NCI-H524 treated with DMSO at 0.1 percent for 48 hours (cell line): ENCODE data around the gene LRRC15.

Source experiments
- DNase-seq: peaks from one replicate; lab custom pipeline; 2025; lab: John Stamatoyannopoulos, UW

Gene LRRC15

GRCh38 chr3:194364314-194364651 is 5.3 kb downstream of the LRRC15 start:
- DNase-seq = no peak

- DNase-seq = no peak
These were observed 9.0 kb downstream of the LRRC15 start for GRCh38 chr3:194360568-194360967.

- no peak for DNase-seq
These were observed 11.9 kb downstream of the LRRC15 start for GRCh38 chr3:194357681-194358080.

DNA sequence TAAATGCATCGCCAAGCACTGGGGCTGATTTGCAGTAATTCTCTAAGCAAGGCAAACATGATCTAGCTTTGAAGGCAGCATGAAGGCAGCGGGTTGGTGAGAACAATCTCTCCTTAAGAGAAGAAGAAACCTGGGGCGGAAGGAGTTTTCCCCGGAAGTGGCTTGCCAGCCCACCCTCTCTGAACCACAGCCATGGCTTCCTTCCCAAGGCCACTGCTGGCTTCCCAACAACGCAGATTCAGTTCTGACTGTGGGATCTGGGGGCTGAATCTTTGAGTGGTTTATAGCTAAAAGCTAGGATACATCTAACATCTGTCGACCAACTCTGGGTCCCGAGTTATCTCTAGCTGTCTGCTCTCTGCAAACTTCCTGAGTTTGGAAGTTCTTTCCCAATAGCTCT is 14.2 kb downstream of the LRRC15 start:
- DNase-seq = no peak

- DNase-seq = no peak
These were observed 15.2 kb downstream of the LRRC15 start for GRCh38 chr3:194354315-194354714.

DNA sequence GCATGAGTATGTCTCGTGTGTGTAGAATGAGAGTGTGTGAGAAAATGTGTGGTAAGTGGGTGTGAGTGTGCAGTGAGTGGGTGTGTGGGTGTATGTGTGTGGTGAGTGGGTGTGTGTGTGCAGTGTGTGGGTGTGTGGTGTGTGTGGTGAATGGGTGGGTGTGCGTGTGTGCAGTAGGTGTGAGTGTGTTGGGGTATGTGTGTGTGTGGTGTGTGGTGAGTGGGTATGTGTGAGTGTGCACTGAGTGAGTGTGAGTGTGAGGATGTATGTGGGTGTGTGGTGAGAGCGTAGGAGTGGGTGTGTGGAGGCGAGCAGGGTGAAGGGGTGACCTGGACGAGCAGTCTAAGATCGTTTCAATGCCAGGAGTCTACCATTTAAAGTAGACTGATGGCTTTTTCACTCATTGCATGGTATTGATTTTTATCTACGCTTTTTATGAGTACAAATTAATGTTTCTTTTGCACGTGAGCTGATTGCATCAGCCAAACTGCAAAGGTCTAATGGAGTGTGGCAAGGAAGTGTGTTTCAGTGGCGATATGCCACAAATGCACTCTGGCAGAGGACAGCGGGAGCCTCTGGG is 16.8 kb downstream of the LRRC15 start:
- no peak for DNase-seq

DNA sequence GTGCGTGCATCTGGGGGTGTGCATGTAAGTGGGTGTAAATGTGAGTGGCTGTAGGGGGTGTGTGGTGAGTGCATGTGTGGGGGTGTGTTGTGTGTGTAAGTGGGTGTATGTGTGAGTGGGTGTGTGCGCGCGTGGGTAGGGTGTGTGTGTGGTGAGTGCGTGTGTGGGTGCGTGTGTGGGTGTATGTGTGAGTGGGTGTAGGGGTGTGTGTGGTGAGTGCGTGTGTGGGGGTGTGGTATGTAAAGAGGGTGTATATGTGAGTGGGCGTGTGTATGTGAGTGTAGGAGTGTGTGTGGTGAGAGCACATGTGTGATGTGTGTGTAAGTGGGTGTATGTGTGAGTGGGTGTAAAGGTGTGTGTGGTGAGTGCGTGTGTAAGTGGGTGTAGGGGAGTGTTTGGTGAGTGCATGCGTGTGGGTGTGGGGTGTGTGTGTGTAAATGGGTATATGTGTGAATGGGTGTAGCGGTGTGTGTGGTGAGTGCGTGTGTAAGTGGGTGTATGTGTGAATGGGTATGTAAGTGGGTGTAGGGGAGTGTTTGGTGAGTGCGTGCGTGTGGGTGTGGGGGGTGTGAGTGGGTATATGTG is 17.5 kb downstream of the LRRC15 start:
- DNase-seq = no peak

DNA sequence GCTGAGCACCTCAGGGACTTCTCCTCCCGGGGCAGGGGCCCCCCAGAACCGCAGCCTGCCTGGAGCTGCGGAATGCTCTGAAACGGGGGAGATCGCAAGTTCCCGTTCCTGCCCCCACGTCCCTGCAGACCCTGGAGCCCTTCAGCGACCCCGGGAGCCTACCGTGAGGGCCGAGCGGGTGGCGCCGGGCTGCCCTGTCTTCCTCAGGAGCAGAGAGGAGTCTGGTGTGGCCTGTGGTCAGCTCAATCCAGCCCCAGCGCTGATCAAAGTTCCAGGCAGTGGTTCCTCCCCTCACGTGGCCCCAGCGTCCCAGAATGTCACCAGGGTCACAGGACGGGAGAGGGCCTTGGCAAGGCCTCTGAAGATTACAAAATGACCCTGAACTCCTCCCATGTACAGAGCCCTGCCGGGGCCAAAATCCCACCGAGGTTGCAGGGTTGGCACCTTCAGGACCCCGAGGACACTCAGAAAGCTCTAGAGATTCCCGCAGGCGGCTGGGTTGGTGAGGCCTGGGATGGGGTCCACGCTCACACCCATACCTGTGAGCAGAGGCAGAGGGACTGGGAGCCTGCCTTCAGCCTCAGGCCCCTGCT is 18.4 kb downstream of the LRRC15 start, which contains the start of gene CPN2:
TSS of gene CPN2 (minus strand) at position 249 of the 593 bp plus-strand sequence. CDS start 8,626 bp downstream, outside the sequence.
- no peak for DNase-seq

GRCh38 chr3:194350726-194351071 is 18.8 kb downstream of the LRRC15 start:
- no peak for DNase-seq

GRCh38 chr3:194348354-194348753 is 21.2 kb downstream of the LRRC15 start:
- no peak for DNase-seq

DNA sequence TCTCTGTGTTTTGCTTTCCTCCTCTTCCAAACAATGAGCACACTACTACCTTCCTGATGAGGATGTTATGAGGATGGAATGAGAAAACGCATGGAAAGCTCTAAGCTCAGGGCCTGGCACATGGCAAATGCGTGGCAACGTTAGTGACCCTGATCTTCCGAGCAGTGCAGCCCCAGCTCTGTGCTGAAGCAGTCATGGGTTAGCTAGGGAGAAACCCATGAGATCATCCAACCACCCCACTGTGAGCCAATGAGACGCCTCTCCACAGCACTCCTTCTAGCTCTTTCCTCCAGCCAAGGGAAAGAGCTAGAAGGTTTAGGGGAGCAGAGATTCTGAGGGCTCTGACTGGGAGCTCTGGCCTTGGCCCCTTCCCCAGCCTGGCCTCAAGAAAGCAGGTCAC is 22.9 kb downstream of the LRRC15 start:
- DNase-seq = no peak

GRCh38 chr3:194346035-194346434 is 23.5 kb downstream of the LRRC15 start:
- no peak for DNase-seq

DNA sequence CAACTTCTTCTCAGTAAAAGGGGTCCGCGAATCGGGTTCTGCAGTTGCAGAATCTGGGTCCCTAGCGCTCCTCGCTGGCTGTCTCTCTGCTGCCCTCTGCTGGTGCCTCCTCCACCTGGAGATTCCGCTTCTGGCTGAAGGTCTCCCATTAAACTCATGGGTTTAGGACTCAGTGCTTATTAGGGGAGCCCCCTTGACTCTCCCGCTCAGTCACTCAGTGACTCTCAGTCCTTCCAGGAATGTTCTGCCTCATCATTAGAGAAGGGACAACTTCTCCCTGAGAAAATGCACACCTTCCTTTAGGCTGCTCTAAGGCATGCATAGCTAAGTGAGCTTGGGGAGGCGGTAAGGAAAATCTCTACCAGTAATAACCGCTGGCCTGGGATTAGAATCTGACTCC is 25.5 kb downstream of the LRRC15 start:
- no peak for DNase-seq

DNA sequence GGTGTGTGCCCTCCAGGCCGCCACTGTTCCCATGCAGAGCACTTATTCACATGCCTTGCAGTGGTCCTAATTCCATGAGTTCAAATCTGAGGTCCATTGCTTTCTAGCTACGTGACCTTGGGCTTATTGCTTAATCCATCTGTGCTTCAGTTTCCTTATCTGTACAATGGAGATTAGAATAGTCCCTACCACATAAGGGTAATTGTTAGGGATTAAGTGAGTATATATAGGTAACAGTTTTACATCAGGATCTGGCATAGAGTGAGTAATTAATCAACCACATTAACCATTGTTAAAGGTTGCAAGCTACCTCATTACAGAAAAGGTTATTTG is 26.0 kb downstream of the LRRC15 start:
- DNase-seq = no peak

GRCh38 chr3:194342861-194343560 is 26.5 kb downstream of the LRRC15 start:
- no peak for DNase-seq

GRCh38 chr3:194340757-194341400 is 28.7 kb downstream of the LRRC15 start:
- DNase-seq = no peak

GRCh38 chr3:194339840-194340239 is 29.7 kb downstream of the LRRC15 start:
- no peak for DNase-seq

DNA sequence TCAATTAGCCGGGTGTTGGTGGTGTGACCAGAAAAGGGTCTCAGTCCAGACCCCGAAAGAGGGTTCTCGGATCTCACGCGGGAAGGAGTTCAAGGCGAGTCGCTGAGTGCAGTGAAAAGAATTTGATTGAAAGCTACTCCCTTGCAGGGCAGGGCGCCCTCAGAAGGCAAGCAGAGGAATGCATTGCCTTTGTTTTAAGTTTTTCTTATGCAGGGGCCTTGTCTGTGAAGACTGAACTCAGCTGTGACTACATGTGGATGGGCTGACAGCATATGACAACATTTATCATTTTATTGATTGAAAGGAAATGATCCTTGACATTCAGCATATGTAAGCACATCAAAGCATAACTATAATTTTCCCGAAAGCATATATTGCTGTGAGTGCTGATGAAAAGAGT is 30.2 kb downstream of the LRRC15 start:
- DNase-seq = no peak

DNA sequence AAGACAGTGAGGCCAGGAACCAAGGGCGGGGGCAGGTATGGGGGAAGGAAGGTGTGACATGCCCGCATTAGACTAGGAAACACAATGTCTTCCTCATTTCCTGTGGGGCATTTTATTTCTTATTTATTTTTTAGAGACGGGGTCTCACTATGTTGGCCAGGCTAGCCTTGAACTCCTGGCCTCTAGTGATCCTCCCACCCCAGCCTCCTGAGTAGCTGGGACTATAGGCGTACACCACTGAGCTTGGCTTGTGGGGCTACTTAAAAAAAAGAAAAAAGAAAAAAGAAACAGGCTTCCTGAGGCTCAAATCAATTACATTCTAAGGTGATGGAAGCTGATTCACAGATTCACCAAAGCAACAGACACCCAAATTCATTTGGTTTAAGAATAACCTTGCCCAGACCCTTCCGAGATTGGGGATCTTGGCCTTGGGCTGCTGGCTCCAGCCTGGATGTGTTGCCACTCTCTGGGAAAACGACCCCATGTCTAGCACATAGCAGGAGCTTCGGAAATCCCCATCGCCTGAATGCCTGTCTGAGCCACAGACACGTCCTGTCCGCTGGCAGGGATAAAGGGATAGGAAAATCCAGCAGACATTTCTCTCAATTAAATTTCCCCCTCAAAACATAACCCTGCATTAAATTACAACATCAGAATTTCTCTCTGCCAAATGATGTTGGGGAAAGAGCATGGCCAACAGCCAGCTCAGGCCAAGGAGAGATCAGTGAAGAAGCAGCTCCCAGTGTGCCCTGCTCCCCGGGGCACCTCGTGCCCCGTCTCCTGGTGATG is 31.4 kb downstream of the LRRC15 start:
- no peak for DNase-seq

DNA sequence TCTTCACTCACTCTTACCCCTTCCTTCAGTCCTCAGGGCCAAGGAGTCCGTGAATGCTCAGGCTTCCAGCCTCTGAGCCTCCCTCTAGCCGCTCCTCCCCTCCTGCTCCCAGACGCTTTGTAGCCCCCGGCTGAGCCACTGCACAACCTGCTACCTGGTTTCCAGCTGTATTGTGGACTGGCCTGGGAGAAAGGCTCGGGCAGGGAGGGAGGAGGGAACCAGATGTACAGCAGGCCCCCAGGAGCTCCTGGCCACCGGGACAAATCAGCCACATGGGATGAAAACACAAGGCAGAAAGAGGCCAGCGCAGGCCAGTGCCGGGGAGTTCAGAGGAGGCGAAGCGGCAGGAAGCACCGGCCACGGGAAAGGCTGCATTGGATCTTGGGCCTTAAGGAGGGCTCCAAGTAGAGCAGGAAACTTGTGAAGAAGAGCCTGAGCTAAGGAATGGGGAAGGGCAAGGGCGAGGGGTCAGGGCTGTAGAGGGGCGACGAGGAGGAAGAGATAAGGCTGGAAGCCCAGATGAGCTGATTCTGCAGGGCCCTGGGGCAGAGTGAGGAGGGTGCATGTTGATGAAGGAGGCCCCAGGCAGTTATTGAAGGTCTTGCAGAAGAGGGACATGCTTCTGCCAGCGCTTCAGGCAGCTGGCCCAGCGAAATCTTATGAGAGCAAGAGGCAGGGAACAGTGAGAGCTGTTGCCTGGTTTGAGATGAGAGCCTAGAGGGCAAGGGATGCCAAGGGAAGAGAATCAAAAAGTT is 32.8 kb downstream of the LRRC15 start:
- no peak for DNase-seq

DNA sequence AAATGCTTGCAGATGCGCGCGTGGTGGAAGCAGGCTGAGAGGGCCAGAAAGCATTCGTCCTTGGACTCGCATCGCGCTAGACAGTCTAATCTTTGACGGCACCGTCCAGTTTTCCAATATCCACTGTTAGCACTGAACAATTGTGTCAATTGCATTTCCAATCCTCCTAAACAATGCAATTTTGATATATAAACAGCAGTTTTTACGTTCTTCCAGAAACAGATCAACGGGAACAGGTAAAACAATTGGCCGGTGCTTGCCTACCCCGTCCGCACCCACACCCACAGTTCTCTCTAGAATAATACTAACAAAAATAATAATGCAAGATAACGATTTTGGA is 35.6 kb downstream of the LRRC15 start:
- no peak for DNase-seq
